Measurements from ENCODE around the gene RALGPS1.

Gene RALGPS1

GRCh38 chr9:127092041-127092608, 177.5 kb downstream of the RALGPS1 start:
- no peak for DNase-seq (ENCODE audit: low read depth in 1 of 2, low spot score in 1 of 2)

- DNase-seq (ENCODE audit: low read depth in 1 of 2, low spot score in 1 of 2): no peak
These were observed 178.9 kb downstream of the RALGPS1 start for GRCh38 chr9:127093319-127094020.

DNA sequence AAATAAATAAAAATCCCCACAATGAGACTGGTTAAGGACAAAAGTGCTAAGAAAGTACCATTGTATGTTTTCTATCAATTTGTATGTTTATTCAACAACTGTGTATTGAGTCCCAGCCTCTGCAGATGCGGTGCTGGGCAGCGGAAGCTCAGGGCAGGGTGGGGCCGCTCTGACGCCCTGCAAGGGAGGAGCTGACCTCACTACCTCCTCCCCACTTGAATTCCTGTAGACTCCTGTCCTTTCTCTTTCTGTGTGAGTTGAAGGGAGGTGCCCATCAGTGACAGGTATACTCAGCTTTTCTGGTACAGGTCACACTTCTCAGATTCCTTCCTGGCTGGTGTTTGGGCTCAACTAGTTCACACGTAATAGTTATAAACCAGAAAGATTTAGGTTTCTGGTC, 180.8 kb downstream of the RALGPS1 start:
- no peak for DNase-seq (ENCODE audit: low read depth in 1 of 2, low spot score in 1 of 2)

- no peak for DNase-seq (ENCODE audit: low read depth in 1 of 2, low spot score in 1 of 2)
These were observed 181.6 kb downstream of the RALGPS1 start for GRCh38 chr9:127096208-127096607.

DNA sequence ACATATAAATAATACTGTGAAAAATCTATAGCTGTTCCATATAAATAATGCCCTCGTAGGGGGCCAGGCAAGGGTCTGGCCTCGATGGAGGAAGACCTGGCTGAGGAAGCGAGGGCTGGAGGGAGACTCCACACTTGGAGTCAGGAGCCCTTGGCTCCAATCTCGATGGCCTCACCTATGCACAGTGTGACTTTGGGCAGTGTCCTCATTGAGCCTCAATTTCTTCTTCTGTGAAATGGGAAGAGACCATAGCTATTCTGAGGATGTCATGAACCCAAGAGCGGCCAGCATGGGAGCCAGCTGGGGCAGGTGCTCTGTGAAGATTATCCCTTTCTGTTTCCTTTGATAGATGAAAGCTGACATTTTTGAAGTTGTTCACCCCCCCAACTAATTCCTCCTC, 183.1 kb downstream of the RALGPS1 start:
- no peak for DNase-seq (ENCODE audit: low read depth in 1 of 2, low spot score in 1 of 2)

GRCh38 chr9:127098916-127099553, 184.5 kb downstream of the RALGPS1 start:
- DNase-seq (ENCODE audit: low read depth in 1 of 2, low spot score in 1 of 2): no peak

DNA sequence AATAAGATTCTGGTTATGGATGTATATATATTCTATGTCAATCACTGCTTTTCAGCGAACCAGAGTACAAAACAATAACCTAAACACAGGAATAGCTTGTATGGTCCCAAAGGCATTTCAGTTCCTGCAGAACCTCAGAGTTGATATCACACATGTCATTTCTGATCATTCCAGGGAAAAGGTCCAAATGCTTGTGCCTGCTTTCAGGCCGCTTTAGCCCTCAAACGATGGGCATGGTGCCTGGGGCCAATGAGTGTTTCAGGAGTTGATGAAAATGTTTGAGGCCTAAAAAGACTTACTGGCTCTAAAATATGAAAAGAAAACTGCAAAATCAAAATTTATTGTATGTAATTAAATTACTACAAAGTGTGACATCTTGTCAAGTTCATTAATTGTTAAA, 185.1 kb downstream of the RALGPS1 start:
- no peak for DNase-seq (ENCODE audit: low read depth in 1 of 2, low spot score in 1 of 2)

DNA sequence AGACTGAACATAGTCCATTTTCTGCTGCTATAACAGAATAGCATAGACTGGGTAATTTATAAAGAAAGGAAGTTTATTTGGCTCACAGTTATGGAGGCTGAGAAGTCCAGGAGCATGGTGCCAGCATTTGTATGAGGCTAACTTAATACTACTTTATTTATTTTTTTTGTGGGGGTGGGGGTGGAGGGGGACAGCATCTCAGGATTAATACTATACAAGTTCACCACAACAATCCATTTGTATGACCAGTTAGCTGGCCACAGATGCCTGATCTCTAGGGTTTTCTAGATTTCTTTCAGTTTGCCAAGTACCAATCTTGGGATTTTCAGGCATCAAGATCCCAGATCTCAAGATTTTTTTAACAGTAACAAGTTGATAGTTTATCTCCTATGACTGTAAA, 187.6 kb downstream of the RALGPS1 start:
- no peak for DNase-seq (ENCODE audit: low read depth in 1 of 2, low spot score in 1 of 2)

GRCh38 chr9:127102788-127103187, 188.2 kb downstream of the RALGPS1 start:
- DNase-seq (ENCODE audit: low read depth in 1 of 2, low spot score in 1 of 2): no peak

DNA sequence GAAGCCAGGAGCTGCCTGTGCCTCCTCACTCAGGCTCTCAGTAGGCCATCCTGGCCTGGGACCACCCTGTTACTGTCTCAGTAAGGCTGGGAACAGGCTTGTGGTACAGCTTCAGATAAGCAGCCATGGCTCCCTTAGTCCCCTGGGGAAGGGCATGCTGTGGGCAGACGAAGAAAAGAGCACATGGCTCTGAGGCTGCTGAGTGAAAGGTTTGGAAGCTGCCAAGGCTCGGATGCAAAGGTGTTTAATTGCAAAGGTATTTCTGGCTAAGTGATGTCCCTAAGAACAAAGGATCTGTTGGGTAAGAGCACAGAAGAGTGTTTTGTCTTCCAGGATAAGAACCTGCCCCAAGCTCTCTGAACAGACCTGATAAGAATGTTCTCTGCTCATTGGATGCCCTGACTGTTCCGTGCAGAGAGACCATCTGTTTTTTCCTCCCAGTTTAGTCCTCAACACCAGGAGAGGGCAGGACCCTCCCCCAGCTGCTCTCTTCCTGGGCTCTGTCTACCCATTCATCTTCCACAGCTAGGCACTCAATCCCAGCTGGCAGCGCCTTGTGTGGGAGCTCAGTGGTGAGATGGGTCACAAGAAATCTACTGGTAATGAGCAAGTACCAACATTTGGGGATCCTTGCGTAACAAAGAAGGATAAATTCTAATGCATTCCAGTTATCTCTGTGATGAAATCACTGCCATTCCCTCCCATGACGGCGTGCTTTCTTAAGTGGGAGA, 190.2 kb downstream of the RALGPS1 start:
- DNase-seq (ENCODE audit: low read depth in 1 of 2, low spot score in 1 of 2): no peak

GRCh38 chr9:127105805-127106465, 191.4 kb downstream of the RALGPS1 start:
- DNase-seq (ENCODE audit: low read depth in 1 of 2, low spot score in 1 of 2): no peak

DNA sequence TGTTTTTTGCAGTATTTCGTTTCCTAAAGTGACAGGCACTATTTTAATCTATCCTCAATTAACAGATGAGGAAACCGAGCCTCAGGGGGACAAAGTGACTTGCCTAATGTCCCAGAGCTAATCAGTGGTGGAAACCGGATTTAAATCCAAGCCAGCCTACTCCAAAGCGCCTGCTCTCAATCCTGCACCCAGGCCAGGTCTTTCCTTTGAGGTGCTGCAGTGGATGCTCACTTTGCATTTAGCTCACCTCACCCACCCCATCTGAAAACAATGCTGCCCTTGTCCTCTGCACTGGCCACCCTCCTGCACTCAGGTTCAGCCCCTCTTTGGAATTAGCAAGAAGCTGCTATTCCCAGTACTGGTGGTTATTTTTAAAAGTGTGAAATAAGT, 191.9 kb downstream of the RALGPS1 start:
- DNase-seq (ENCODE audit: low read depth in 1 of 2, low spot score in 1 of 2): no peak

- no peak for DNase-seq (ENCODE audit: low read depth in 1 of 2, low spot score in 1 of 2)
These were observed 192.8 kb downstream of the RALGPS1 start for GRCh38 chr9:127107171-127107928.

DNA sequence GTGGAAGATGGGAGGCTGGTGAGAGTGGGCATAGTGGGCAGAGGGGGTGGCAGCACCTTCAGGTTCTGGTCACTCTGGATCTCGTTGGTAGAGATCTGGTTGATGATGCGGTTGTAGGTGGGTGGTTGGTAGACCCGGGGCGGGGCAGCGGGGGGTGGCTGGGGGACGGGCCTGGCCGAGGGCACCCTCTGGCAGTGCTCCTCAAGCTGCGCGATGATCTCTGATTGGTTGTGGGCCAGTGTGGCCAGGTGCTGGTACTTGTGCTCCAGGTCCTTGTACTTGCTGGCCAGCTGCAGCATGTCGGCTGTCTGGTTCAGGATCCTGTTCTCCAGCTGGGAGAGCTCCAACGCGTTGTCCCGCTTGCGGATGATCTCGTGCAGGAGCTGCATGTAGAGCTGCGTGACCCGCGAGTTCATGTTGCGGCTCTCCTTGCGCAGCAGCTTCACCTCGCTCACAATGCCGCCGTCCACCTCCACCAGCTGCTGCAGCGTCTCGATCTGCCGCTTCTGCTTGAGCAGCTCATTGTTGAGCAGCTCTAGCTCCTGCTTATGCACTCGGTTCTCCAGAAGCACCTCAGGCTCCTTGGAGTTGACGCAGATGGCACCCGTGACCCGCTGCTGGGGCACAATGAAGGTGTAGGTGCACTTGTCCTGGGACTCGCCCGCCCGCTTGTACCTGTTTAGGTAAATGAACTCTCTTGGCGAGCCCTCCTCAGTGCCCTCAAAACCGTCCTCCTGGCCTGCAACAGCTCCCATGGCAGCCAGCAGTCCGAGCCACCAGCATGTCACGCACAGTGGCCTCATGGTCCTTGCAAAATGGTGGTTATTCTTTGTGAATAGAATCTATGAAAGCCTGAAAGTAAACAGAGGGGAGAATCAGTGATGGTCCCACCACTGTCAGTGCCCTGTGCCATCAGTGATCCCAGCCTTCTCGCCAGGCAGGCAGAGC, 193.6 kb downstream of the RALGPS1 start:
- no peak for DNase-seq (ENCODE audit: low read depth in 1 of 2, low spot score in 1 of 2)

GRCh38 chr9:127109212-127109711, 194.7 kb downstream of the RALGPS1 start:
- no peak for DNase-seq (ENCODE audit: low read depth in 1 of 2, low spot score in 1 of 2)

DNA sequence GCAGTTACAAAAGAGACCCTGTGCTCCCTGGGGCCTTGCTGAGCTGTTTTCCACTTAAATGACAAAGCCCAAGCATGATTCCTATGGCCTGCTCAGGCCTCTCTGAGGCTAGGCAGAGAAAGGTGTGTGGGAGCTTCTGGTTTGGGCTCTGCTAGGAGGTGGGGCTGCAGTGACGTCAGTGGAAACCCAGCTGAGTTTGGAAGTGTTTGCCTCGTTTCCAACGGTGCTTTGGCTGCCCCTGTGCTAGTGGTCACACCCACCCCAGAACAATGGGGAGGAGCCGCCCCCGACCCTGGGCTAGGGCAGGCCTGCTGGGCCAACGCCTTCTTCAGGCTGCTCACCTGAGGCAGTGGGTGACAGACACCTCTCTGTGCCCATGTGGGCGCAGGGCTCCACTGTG, 197.5 kb downstream of the RALGPS1 start:
- no peak for DNase-seq (ENCODE audit: low read depth in 1 of 2, low spot score in 1 of 2)

- no peak for DNase-seq (ENCODE audit: low read depth in 1 of 2, low spot score in 1 of 2)
These were observed 198.2 kb downstream of the RALGPS1 start for GRCh38 chr9:127112735-127113161.

DNA sequence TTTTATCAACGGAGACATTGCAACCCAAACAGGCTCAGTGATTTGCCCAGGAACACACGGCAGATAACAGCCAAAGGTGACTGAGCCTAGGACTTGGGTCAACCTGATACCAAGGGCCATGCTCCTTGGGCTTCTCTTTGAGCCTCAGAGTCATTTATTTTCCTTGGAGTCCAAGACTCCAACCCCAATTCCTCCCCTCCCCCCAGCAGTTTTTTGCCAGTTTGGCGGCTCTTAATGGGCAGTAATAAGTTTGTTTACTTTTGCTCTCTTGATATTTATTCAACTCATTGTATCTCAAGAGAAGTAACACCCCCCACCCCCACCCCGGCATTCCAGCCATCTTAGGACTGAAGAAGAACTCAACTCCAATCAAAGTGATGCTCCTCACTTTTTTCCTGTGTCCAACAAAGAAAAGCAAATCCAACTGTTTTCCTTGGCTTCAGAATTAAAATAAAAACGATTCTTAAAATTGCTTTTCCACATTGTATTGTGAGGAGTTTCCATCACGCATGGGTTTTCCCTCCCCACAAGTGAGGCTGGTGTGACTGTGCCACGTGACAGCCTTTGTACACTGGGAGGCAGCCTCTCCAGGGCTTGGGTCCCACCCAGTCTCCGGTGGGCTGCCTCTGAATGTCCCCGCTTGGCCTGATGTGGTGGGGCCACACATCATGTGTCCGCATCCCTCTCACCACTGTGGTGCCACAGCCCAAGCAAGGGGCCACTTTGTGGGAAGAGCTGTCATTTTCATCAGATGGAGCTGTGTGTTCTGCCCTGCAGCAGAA, 198.8 kb downstream of the RALGPS1 start:
- no peak for DNase-seq (ENCODE audit: low read depth in 1 of 2, low spot score in 1 of 2)

GRCh38 chr9:127114606-127115005, 200.0 kb downstream of the RALGPS1 start:
- DNase-seq (ENCODE audit: low read depth in 1 of 2, low spot score in 1 of 2): no peak
